ENCODE data around the gene BMPER.

GRCh38 chr7:33950047-33950714, 44.8 kb downstream of the BMPER start:
- no peak for TF ChIP-seq POLR2A (IDR thresholded peaks at IDR 0.05)
- TF ChIP-seq CTCF (IDR thresholded peaks at IDR 0.05), result no peak

Measured in tibial nerve (tissue), 3 donors.